Measurements from ENCODE around the gene IARS2.
A peak's percentile ranks its signal among the peaks of the same experiment; 100 is the strongest.
"Not testable (repeated sequence)": the region's sequence is repeated elsewhere in the genome, so short reads cannot be mapped to it uniquely, and the experiment has no call there.

Gene IARS2

DNA sequence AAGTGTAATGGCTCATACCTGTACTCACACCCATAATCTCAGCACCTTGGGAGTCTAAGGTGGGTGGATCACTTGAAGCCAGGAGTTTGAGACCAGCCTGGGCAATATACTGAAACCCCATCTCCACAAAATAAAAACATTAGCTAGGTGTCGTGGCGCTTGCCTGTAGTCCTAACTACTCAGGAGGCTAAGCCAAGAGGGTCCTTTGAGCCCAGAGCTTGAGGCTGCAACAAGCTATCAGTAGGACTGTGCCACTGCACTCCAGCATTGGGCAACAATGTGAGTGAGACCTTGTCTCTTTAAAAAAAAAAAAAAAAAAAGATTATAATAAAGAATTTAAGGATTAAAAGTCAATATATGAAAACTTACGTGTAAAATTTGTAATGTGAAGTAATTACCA lies 16.0 kb upstream of the IARS2 start:
- H3K4me3 ChIP-seq (ENCODE audit: low read depth, low read length): no peak overlapping the region
- H3K4me1 ChIP-seq (ENCODE audit: control insufficient read depth, insufficient read depth, low read length): no peaks in the 10 kb centered on the region
- no peaks in the 10 kb centered on the region for H3K27me3 ChIP-seq (ENCODE audit: control insufficient read depth, insufficient read depth, low read length)
- no peaks in the 10 kb centered on the region for H3K36me3 ChIP-seq (ENCODE audit: control insufficient read depth, insufficient read depth, low read length)
- no peaks in the 10 kb centered on the region for H3K9me3 ChIP-seq (ENCODE audit: control insufficient read depth, insufficient read depth, low read length)
- H3K9ac ChIP-seq (ENCODE audit: low read depth, low read length): no peak overlapping the region

- no peak overlapping the region for H3K4me3 ChIP-seq (ENCODE audit: low read depth, low read length)
- no peaks in the 10 kb centered on the region for H3K9me3 ChIP-seq (ENCODE audit: control insufficient read depth, insufficient read depth, low read length)
- H3K36me3 ChIP-seq (ENCODE audit: control insufficient read depth, insufficient read depth, low read length): no peaks in the 10 kb centered on the region
- H3K4me1 ChIP-seq (ENCODE audit: control insufficient read depth, insufficient read depth, low read length): no peaks in the 10 kb centered on the region
- H3K9ac ChIP-seq (ENCODE audit: low read depth, low read length): no peak overlapping the region
- H3K27me3 ChIP-seq (ENCODE audit: control insufficient read depth, insufficient read depth, low read length): no peaks in the 10 kb centered on the region
Observed at GRCh38 chr1:220084460-220084859, 9.5 kb upstream of the IARS2 start.

DNA sequence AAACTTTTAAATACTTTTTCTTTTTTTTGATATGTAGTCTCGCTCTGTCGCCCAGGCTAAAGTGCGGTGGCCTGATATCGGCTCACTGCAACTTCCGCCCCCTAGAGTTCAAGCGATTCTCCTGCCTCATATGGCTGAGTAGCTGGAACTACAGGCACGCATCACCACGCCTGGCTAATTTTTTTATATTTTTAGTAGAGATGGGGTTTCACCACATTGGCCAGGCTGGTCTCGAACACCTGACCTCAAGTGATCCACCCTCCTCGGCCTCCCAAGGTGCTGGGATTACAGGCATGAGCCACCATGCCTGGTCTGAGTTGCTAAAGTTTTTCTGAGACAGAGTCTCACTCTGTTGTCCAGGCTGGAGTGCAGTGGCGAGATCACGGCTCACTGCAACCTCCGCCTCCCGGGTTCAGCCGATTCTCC lies 7.7 kb upstream of the IARS2 start:
- H3K4me3 ChIP-seq (ENCODE audit: low read depth, low read length); H3K27me3 ChIP-seq (ENCODE audit: control insufficient read depth, insufficient read depth, low read length); H3K4me1 ChIP-seq (ENCODE audit: control insufficient read depth, insufficient read depth, low read length); H3K36me3 ChIP-seq (ENCODE audit: control insufficient read depth, insufficient read depth, low read length); H3K9me3 ChIP-seq (ENCODE audit: control insufficient read depth, insufficient read depth, low read length); H3K9ac ChIP-seq (ENCODE audit: low read depth, low read length): not testable (repeated sequence)

DNA sequence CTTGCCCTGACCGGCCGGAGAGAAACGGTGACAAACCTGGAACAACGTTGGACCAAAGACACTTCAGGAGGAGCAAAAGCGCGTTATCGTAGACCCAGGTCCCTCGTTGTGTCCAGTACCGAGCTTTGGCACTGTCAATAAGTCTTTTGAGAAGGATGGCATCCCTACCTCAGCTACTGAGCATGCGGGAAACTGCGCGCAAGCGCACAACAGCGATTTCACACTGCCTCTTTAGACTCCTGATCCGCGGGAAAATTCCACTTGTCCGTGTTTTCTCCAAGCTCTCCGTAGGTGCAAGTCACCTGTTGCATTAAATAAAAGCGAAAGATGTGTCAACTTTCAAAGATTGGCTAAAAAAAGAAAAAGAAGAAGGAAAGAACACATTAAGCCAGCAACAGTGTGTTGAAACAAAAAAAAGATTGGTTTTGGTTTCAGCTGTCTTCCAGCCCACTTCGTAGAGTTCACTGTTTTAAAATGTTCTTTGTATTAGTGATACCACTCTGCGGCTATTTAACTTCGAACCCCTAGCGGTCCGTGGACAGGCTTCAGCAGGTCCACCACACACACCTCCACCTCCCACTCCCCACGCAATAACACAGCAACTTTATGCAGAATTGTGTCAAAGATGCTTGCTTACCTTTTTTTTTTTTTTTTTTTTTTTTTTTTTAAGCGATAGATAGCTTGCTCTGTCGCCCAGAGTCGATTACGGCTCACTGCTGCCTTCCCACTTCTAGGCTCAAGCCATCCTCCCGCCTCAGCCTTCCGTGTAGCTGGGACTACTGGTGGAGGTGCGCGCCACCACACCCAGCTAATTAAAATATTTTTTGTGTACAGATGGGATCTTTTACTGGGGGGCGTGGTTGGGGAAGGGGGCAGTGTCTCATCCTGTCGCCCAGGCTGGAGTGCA lies 4.0 kb upstream of the IARS2 start, which contains the start of gene BPNT1:
Gene BPNT1, minus strand, starts transcription at position 139 of the 907 bp plus-strand sequence. CDS start 9,942 bp downstream, outside the sequence.
- no peaks in the 10 kb centered on the region for H3K4me1 ChIP-seq (ENCODE audit: control insufficient read depth, insufficient read depth, low read length)
- no peaks in the 10 kb centered on the region for H3K27me3 ChIP-seq (ENCODE audit: control insufficient read depth, insufficient read depth, low read length)
- H3K9ac ChIP-seq (ENCODE audit: low read depth, low read length): peak within 1 kb of the TSS; percentile 12
- H3K36me3 ChIP-seq (ENCODE audit: control insufficient read depth, insufficient read depth, low read length): no peaks in the 10 kb centered on the region
- no peaks in the 10 kb centered on the region for H3K9me3 ChIP-seq (ENCODE audit: control insufficient read depth, insufficient read depth, low read length)
- H3K4me3 ChIP-seq (ENCODE audit: low read depth, low read length): peak within 1 kb of the TSS; percentile 62

- Histone ChIP-seq H3K9ac (ENCODE audit: low read depth, low read length) (no peak overlapping the region), H3K27me3 (ENCODE audit: control insufficient read depth, insufficient read depth, low read length) (no peaks in the 10 kb centered on the region), H3K36me3 (ENCODE audit: control insufficient read depth, insufficient read depth, low read length) (no peaks in the 10 kb centered on the region), H3K4me3 (ENCODE audit: low read depth, low read length) (no peak overlapping the region), H3K4me1 (ENCODE audit: control insufficient read depth, insufficient read depth, low read length) (no peaks in the 10 kb centered on the region), H3K9me3 (ENCODE audit: control insufficient read depth, insufficient read depth, low read length) (no peaks in the 10 kb centered on the region)
Observed at GRCh38 chr1:220092694-220093093, 1.2 kb upstream of the IARS2 start.

- Histone ChIP-seq H3K9ac (ENCODE audit: low read depth, low read length) (no peak overlapping the region), H3K4me1 (ENCODE audit: control insufficient read depth, insufficient read depth, low read length) (no peaks in the 10 kb centered on the region), H3K36me3 (ENCODE audit: control insufficient read depth, insufficient read depth, low read length) (peaks cover 3% of the 10 kb centered on the region), H3K27me3 (ENCODE audit: control insufficient read depth, insufficient read depth, low read length) (no peaks in the 10 kb centered on the region), H3K9me3 (ENCODE audit: control insufficient read depth, insufficient read depth, low read length) (no peaks in the 10 kb centered on the region), H3K4me3 (ENCODE audit: low read depth, low read length) (no peak overlapping the region)
Observed at GRCh38 chr1:220093361-220094015, 444 bp upstream of the IARS2 start.

DNA sequence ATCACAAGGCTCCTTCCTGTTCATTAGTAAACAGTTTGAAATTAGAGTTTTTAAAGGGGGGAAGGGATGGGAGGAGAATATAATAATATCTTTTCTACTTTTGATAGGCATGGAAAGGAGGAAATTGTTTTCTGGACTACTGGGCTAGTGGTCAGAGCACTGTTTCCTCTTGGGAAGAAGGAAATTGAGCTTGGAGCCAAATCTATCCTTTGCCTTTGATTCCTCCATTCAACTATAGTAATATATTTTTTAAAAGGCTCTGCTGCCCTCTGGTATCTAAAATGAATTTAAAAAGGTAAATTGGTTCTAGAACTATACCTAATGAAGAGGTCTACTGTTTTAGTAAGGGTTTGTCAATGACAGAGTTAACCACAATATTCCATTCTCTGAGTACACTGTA lies 5.9 kb downstream of the IARS2 start:
- H3K27me3 ChIP-seq (ENCODE audit: control insufficient read depth, insufficient read depth, low read length): no peaks in the 10 kb centered on the region
- H3K9ac ChIP-seq (ENCODE audit: low read depth, low read length): no peak overlapping the region
- no peaks in the 10 kb centered on the region for H3K4me1 ChIP-seq (ENCODE audit: control insufficient read depth, insufficient read depth, low read length)
- no peak overlapping the region for H3K4me3 ChIP-seq (ENCODE audit: low read depth, low read length)
- H3K9me3 ChIP-seq (ENCODE audit: control insufficient read depth, insufficient read depth, low read length): no peaks in the 10 kb centered on the region
- H3K36me3 ChIP-seq (ENCODE audit: control insufficient read depth, insufficient read depth, low read length): peaks cover 7% of the 10 kb centered on the region

DNA sequence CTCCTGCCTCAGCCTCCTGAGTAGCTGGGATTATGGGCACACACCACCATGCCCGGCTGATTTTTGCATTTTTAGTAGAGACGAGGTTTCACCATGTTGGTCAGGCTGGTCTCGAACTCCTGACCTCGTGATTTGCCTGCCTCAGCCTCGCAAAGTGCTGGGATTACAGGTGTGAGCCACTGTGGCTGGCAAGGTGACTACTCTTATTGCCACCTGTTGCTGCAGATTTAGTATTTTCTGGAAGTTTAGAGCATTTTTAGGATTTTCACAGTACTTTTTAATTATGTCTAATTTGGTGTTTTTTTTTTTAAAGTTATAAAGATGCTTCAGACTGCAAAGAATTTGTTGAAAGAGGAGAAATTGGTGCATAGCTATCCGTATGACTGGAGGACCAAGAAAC lies 16.5 kb downstream of the IARS2 start:
- not testable (repeated sequence) for H3K4me1 ChIP-seq (ENCODE audit: control insufficient read depth, insufficient read depth, low read length); H3K36me3 ChIP-seq (ENCODE audit: control insufficient read depth, insufficient read depth, low read length); H3K9ac ChIP-seq (ENCODE audit: low read depth, low read length); H3K4me3 ChIP-seq (ENCODE audit: low read depth, low read length); H3K9me3 ChIP-seq (ENCODE audit: control insufficient read depth, insufficient read depth, low read length); H3K27me3 ChIP-seq (ENCODE audit: control insufficient read depth, insufficient read depth, low read length)

DNA sequence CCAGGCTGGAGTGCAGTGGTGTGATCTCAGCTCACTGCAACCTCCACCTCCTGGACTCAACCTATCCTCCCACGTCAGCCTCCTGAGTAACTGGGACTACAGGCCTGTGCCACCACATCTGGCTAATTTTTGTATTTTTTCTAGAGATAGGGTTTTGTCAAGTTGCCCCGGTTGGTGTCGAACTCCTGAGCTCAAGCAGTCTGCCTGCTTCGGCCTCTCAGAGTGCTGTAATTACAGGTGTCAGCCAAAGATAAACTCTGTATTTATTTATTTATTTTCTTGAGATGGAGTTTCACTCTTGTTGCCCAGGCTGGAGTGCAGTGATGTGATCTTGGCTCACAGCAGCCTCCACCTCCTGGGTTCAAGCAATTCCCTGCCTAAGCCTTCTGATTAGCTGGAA lies 18.7 kb downstream of the IARS2 start:
- not testable (repeated sequence) for H3K9me3 ChIP-seq (ENCODE audit: control insufficient read depth, insufficient read depth, low read length); H3K4me1 ChIP-seq (ENCODE audit: control insufficient read depth, insufficient read depth, low read length); H3K27me3 ChIP-seq (ENCODE audit: control insufficient read depth, insufficient read depth, low read length); H3K9ac ChIP-seq (ENCODE audit: low read depth, low read length); H3K4me3 ChIP-seq (ENCODE audit: low read depth, low read length); H3K36me3 ChIP-seq (ENCODE audit: control insufficient read depth, insufficient read depth, low read length)

DNA sequence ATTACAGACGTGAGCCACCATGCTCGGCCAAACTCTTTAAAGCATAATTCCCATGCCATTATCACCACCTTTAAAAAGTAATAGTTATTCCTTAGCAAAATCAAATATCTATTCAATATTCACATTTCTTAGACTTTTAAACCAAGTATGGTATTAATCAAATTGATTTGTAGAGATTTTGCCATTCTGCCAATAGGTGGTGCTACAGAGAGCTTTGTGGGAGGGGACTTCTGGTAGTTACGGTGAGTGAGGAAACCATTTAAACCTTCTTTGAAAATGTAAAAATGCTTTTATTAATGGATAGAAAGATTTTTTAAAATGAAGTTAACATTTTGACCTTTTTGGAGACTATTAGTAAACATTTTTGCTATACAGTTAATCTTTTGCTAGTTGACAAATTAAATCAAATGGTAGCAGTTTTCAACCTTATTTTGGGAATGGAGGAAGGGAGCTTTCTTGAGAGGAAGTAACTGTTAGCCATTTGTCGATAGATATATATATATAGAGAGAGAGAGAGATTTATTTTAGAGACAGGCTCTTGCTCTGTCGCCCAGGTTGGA lies 19.3 kb downstream of the IARS2 start:
- H3K9ac ChIP-seq (ENCODE audit: low read depth, low read length): no peak overlapping the region
- no peaks in the 10 kb centered on the region for H3K9me3 ChIP-seq (ENCODE audit: control insufficient read depth, insufficient read depth, low read length)
- H3K36me3 ChIP-seq (ENCODE audit: control insufficient read depth, insufficient read depth, low read length): no peaks in the 10 kb centered on the region
- H3K27me3 ChIP-seq (ENCODE audit: control insufficient read depth, insufficient read depth, low read length): no peaks in the 10 kb centered on the region
- H3K4me1 ChIP-seq (ENCODE audit: control insufficient read depth, insufficient read depth, low read length): no peaks in the 10 kb centered on the region
- no peak overlapping the region for H3K4me3 ChIP-seq (ENCODE audit: low read depth, low read length)

DNA sequence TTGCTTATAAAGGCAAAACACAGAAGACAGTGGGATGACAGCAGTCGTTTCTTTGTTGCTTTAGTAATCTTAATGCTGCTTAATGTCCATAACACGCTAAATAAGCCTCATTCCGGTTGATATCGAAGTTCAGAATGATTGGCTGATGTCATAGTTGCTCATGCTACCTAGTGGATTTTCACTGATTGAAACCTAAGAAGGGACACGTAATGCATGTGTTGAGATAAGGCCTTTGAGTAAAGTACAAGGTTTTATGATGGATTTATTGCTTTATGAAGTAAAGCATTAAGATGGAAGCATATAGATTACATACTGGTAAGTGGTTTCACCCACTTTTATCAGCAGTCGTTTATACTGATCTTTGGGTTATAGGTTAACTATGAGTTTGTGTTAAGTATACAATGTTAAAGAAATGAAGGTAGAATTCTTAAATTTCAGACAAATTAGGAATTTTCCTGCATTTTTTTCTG lies 25.1 kb downstream of the IARS2 start:
- H3K4me3 ChIP-seq (ENCODE audit: low read depth, low read length): no peak overlapping the region
- H3K4me1 ChIP-seq (ENCODE audit: control insufficient read depth, insufficient read depth, low read length): no peaks in the 10 kb centered on the region
- no peak overlapping the region for H3K9ac ChIP-seq (ENCODE audit: low read depth, low read length)
- no peaks in the 10 kb centered on the region for H3K9me3 ChIP-seq (ENCODE audit: control insufficient read depth, insufficient read depth, low read length)
- H3K36me3 ChIP-seq (ENCODE audit: control insufficient read depth, insufficient read depth, low read length): no peaks in the 10 kb centered on the region
- H3K27me3 ChIP-seq (ENCODE audit: control insufficient read depth, insufficient read depth, low read length): no peaks in the 10 kb centered on the region

All from iPS-15b (cell line).